OCI-LY7 (cell line): Measurements from ENCODE around the gene UTP14C.

Experiments
- CTCF ChIP-seq: fragments of 200-600 bp; sonication (generic); conservative IDR thresholded peaks from 2 replicates; pipeline ENCODE4 v1.5.1; 2014; ENCODE audit warnings: mild to moderate bottlenecking, antibody characterized with exemption, low read length, moderate library complexity, mixed read lengths
- EZH2phosphoT487 ChIP-seq: fragments of 200-600 bp; sonication (generic); IDR thresholded peaks from 2 replicates; pipeline ENCODE4 v1.6.1; 2018; ENCODE audit warnings: low read depth, borderline replicate concordance, mild to moderate bottlenecking, mixed run types, antibody characterized with exemption, low read length, moderate library complexity, mixed read lengths

GRCh38 chr13:51980908-51981307, 43.6 kb upstream of the UTP14C start:
- no peak for TF ChIP-seq CTCF
- no peak for TF ChIP-seq EZH2phosphoT487
